MCF 10A (cell line): ENCODE results near the gene P2RX6. TPM values are rescaled to one million over a fixed set of nuclear protein-coding genes. Genes with fewer than 3 reads are reported as not detected.
"Not testable (repeated sequence)": the region's sequence is repeated elsewhere in the genome, so short reads cannot be mapped to it uniquely, and the experiment has no call there.

ENCODE experiments used
- BruUV-seq: library from RNA; stranded (reverse); fragments of 400-500 nt; replicated peaks from 2 replicates; lab custom pipeline; 2021; lab: Mats Ljungman, UMichigan
- CTCF ChIA-PET: fragments of 300-600 bp; sonication (Branson Sonifier 250); formaldehyde crosslinking; extraction: SDS; loops from one replicate; lab custom pipeline; 2021; ENCODE audit warnings: antibody characterized with exemption, inconsistent platforms; lab: Yijun Ruan, JAX
- POLR2A ChIA-PET: fragments of 300-600, 350-650 bp; sonication (Branson Sonifier 250); formaldehyde crosslinking; extraction: SDS; loops from one replicate; lab custom pipeline; 2020; ENCODE audit warnings: antibody characterized with exemption, inconsistent platforms; lab: Yijun Ruan, JAX
- DNase-seq: peaks from one replicate; pipeline ENCODE4 v3.0.0-alpha.2; 2018; ENCODE audit not compliant: unreplicated experiment
- H3K27ac Mint-ChIP-seq: one replicate; pipeline ENCODE4 v1.8.0; 2022; ENCODE audit warnings: mild to moderate bottlenecking, low read depth, mixed read lengths; ENCODE audit not compliant: unreplicated experiment
- H3K27me3 Mint-ChIP-seq: one replicate; pipeline ENCODE4 v1.8.0; 2022; ENCODE audit warnings: mixed read lengths; ENCODE audit not compliant: insufficient read depth, unreplicated experiment
- H3K36me3 Mint-ChIP-seq: one replicate; pipeline ENCODE4 v1.8.0; 2022; ENCODE audit warnings: mild to moderate bottlenecking, moderate library complexity, mixed read lengths; ENCODE audit not compliant: insufficient read depth, unreplicated experiment
- H3K4me1 Mint-ChIP-seq: one replicate; pipeline ENCODE4 v1.8.0; 2022; ENCODE audit warnings: mixed read lengths; ENCODE audit not compliant: insufficient read depth, unreplicated experiment
- H3K4me3 Mint-ChIP-seq: one replicate; pipeline ENCODE4 v1.8.0; 2022; ENCODE audit warnings: mild to moderate bottlenecking, moderate library complexity, mixed read lengths; ENCODE audit not compliant: unreplicated experiment
- H3K9me3 Mint-ChIP-seq: one replicate; pipeline ENCODE4 v1.8.0; 2022; ENCODE audit warnings: mixed read lengths; ENCODE audit not compliant: unreplicated experiment
- CTCF ChIP-seq: fragments of 200-600 bp; IDR thresholded peaks from one replicate; pipeline ENCODE4 v1.8.0; 2022; ENCODE audit warnings: antibody characterized with exemption, mild to moderate bottlenecking; ENCODE audit not compliant: unreplicated experiment
- intact Hi-C: fragments of 100-400 bp; cut with micrococcal nuclease; formaldehyde crosslinking; loops from 2 replicates; pipeline ENCODE4 v1.14.1; 2022
- total RNA-seq: library from RNA; stranded (reverse); gene quantifications from 2 replicates; pipeline ENCODE4 v1.2.3, GENCODE V29; 2022

Gene P2RX6
- total RNA-seq, 1 experiment from 2014 or later = 0.19 TPM

DNA sequence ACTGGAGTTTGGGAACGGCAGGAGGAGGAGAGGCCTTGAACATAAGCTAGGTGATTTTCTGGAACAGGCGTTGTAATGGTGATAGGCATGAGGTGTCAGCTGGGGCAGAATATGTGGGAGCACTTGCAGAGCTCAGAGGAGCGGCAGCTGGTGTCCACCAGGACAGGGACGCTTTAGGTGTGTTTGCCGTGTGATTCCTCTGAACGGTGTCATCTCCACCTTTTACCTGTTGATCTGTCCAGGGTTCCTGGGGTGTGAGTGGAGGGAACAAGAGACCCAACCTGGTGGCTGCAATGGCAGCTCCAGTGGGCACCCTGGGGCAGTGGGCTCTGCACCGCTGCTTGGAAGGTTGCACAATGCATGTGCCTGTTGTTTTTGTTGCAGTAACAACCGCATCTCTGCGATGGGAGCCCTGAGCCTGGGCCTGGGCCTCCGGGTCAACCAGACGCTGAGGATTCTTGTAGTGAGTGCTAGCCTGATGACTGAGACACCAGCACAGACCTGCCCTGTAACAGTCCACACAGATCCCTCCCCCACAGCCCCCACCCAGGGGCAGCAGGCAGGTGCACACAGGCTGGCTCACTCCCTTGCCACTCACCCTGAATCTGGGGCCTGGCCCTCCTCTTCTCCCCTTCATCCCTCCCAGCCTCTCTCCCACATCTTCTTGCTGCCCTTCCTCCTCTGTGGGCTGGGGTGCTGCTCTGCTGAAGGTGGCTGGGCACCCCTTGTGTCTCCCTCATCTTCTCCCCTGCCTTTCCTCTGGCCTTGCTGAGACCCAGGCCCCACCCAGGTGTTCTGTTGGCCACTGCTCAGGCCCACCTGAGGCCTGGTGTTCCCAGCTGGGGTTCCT lies 40.0 kb downstream of the P2RX6 start:
- TF ChIP-seq CTCF = no peak
- intact Hi-C loops = no loop called here
- Mint-ChIP-seq H3K4me3 (no peak overlapping the region), H3K36me3 (no peaks in the 10 kb centered on the region), H3K4me1 (peaks cover 14% of the 10 kb centered on the region), H3K9me3 (no peaks in the 10 kb centered on the region), H3K27me3 (no peaks in the 10 kb centered on the region), H3K27ac (no peak overlapping the region)
- CTCF ChIA-PET = no interaction called here
- POLR2A ChIA-PET = no interaction called here
- BruUV-seq = no TSS peak
- no peak for DNase-seq

GRCh38 chr22:21055564-21055834 lies 40.5 kb downstream of the P2RX6 start:
- H3K27ac Mint-ChIP-seq = no peak overlapping the region
- DNase-seq = no peak
- intact Hi-C loops = no loop called here
- ChIA-PET CTCF (interaction anchor here (0.6 kb wide), 1 partner anchor 693 kb away, joined by 3 read pairs; no protein-coding TSS in a partner anchor), POLR2A (interaction anchor here (0.5 kb wide), 1 partner anchor 31 kb away, joined by 4 read pairs; no protein-coding TSS in a partner anchor)
- no peaks in the 10 kb centered on the region for H3K9me3 Mint-ChIP-seq
- TF ChIP-seq CTCF = no peak
- no peaks in the 10 kb centered on the region for H3K36me3 Mint-ChIP-seq
- no peaks in the 10 kb centered on the region for H3K27me3 Mint-ChIP-seq
- H3K4me1 Mint-ChIP-seq = peaks cover 14% of the 10 kb centered on the region
- BruUV-seq = no TSS peak
- H3K4me3 Mint-ChIP-seq = no peak overlapping the region

- H3K36me3 Mint-ChIP-seq = no peaks in the 10 kb centered on the region
- no peak for DNase-seq
- ChIA-PET POLR2A (interaction anchor here (0.5 to 1.0 kb wide), 2 partner anchors 32 to 54 kb away, joined by 3 to 4 read pairs; partner anchors contain the start of gene THAP7), CTCF (interaction anchor here (0.6 to 0.7 kb wide), 3 partner anchors 11 to 692 kb away, joined by 3 to 6 read pairs (median 3); no protein-coding TSS in a partner anchor)
- no peak overlapping the region for H3K4me3 Mint-ChIP-seq
- H3K9me3 Mint-ChIP-seq = no peaks in the 10 kb centered on the region
- no peak overlapping the region for H3K27ac Mint-ChIP-seq
- intact Hi-C loops = no loop called here
- no peaks in the 10 kb centered on the region for H3K27me3 Mint-ChIP-seq
- H3K4me1 Mint-ChIP-seq = peaks cover 14% of the 10 kb centered on the region
- no peak for TF ChIP-seq CTCF
- no TSS peak for BruUV-seq
Measured at GRCh38 chr22:21055880-21056319, 40.9 kb downstream of the P2RX6 start.

- H3K9me3 Mint-ChIP-seq, H3K4me3 Mint-ChIP-seq, POLR2A ChIA-PET, DNase-seq, H3K27ac Mint-ChIP-seq, H3K36me3 Mint-ChIP-seq, intact Hi-C loops, CTCF ChIA-PET, BruUV-seq, H3K27me3 Mint-ChIP-seq, H3K4me1 Mint-ChIP-seq: not testable (repeated sequence)
Measured at GRCh38 chr22:21060363-21060762, 45.4 kb downstream of the P2RX6 start.

DNA sequence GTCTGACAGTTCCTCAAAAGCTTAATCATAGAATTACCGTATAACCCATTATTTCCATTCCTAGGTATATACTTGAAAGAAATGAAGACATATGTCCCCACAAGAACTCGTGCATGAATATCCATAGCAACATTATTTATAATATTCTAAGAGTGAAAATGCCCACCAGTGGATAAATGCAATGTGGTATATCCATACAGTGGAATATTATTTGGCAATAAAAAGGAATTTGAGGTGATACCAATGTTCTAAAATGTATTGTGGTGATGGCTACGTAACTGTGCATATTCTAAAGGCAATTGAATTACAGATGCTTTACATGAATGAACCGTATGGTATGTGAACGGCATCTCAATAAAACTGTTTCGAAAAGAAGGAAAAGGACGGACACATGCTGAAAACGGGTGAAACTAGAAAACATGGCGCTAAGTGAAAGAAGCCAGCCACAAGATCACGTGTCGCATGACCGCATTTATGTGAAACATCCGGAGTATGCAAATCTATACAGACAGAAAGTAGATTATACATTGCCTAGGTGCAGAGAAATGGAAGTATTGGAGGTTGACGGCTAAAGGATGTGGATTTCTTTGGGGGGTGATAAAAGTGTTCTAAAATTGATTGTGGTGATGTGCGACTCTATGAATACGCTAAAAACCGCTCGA lies 46.8 kb downstream of the P2RX6 start:
- H3K36me3 Mint-ChIP-seq, POLR2A ChIA-PET, intact Hi-C loops, CTCF ChIA-PET, DNase-seq, H3K4me1 Mint-ChIP-seq, BruUV-seq, H3K9me3 Mint-ChIP-seq, H3K4me3 Mint-ChIP-seq, H3K27ac Mint-ChIP-seq: not testable (repeated sequence)
- H3K27me3 Mint-ChIP-seq = peaks cover 13% of the 10 kb centered on the region

GRCh38 chr22:21064425-21064824 lies 49.5 kb downstream of the P2RX6 start:
- not testable (repeated sequence) for H3K36me3 Mint-ChIP-seq
- POLR2A ChIA-PET = interaction anchor here (1.2 kb wide), 1 partner anchor 10 kb away, joined by 3 read pairs; no protein-coding TSS in a partner anchor

More at GRCh38 chr22:21064425-21064824, 49.5 kb downstream of the P2RX6 start:
- H3K27me3 Mint-ChIP-seq = peaks cover 13% of the 10 kb centered on the region
- CTCF ChIA-PET = interaction anchor here (0.6 to 1.3 kb wide), 2 partner anchors 12 to 178 kb away, joined by 3 to 4 read pairs; no protein-coding TSS in a partner anchor
- H3K4me3 Mint-ChIP-seq, H3K9me3 Mint-ChIP-seq, H3K27ac Mint-ChIP-seq, H3K4me1 Mint-ChIP-seq, BruUV-seq, DNase-seq, intact Hi-C loops: not testable (repeated sequence)
